Spleen (tissue), 11 donors: Measurements from ENCODE around the gene MDM4. TPM values are rescaled to one million over a fixed set of nuclear protein-coding genes. Genes with fewer than 3 reads are reported as not detected.
A peak's percentile ranks its signal among the peaks of the same experiment; 100 is the strongest.

Experiments
- DNase-seq: peaks from one replicate; pipeline ENCODE4 v3.0.0-alpha.2; 2020
- H3K27ac ChIP-seq, 8 donors: fragments of 200-600 bp; sonication (generic) in 7 of 8; 1 replicate in 4 of 8; 2 replicates in 4 of 8; pipeline versions ENCODE4 v1.5.0 to v1.8.0; 2016 to 2021; ENCODE audit warnings: inconsistent platforms in 4 of 8, mild to moderate bottlenecking in 4 of 8, moderate library complexity in 1 of 8
- H3K27me3 ChIP-seq, 7 donors: fragments of 200-600 bp; sonication (generic) in 6 of 7; replicated peaks in 1 of 7; 1 replicate in 4 of 7; 2 replicates in 3 of 7; pipeline versions ENCODE4 v1.5.0 to v1.8.0; 2016 to 2021; ENCODE audit warnings: inconsistent platforms in 3 of 7, mild to moderate bottlenecking in 1 of 7
- H3K36me3 ChIP-seq, 6 donors: fragments of 200-600 bp; sonication (generic) in 5 of 6; 1 replicate in 4 of 6; 2 replicates in 2 of 6; pipeline versions ENCODE4 v1.5.0 to v1.8.0; 2016 to 2021; ENCODE audit warnings: inconsistent platforms in 2 of 6
- H3K4me1 ChIP-seq, 6 donors: fragments of 200-600 bp; sonication (generic) in 5 of 6; 1 replicate in 3 of 6; 2 replicates in 3 of 6; pipeline versions ENCODE4 v1.5.0 to v1.8.0; 2016 to 2021; ENCODE audit warnings: inconsistent platforms in 3 of 6
- H3K4me3 ChIP-seq, 8 donors: fragments of 200-600 bp; sonication (generic) in 7 of 8; 1 replicate in 4 of 8; 2 replicates in 4 of 8; pipeline versions ENCODE4 v1.5.0 to v1.8.0; 2016 to 2021; ENCODE audit warnings: inconsistent platforms in 4 of 8, mild to moderate bottlenecking in 4 of 8, moderate library complexity in 2 of 8
- H3K9me3 ChIP-seq, 8 donors: fragments of 200-600 bp; sonication (generic) in 7 of 8; 1 replicate in 4 of 8; 2 replicates in 4 of 8; pipeline versions ENCODE4 v1.5.0 to v1.8.0; 2016 to 2021; ENCODE audit warnings: inconsistent platforms in 4 of 8
- POLR2A ChIP-seq, 3 donors: fragments of 450-650 bp; IDR thresholded peaks; one replicate each; pipeline ENCODE4 v1.5.1; 2017; ENCODE audit warnings: antibody characterized with exemption in 3 of 3, mild to moderate bottlenecking in 1 of 3
- POLR2AphosphoS5 ChIP-seq, 3 donors: sonication (generic); formaldehyde crosslinking; IDR thresholded peaks; one replicate each; pipeline ENCODE4 v1.5.1; 2017; ENCODE audit warnings: antibody characterized with exemption in 3 of 3
- WGBS, 5 donors: extraction: QIAGEN DNeasy Blood & Tissue Kit in 3 of 5; methylation state at CpG; one replicate each; pipeline versions ENCODE4 v1.1.5 to v1.1.7; 2013 to 2018; 5-methylcytosine and 5-hydroxymethylcytosine counted together
- intact Hi-C: fragments of 100-400 bp; cut with DNase I; formaldehyde crosslinking; loops from one replicate; pipeline ENCODE4 v1.15.0; 2023; ENCODE audit warnings: low total_unique reads
- polyA plus RNA-seq, 3 donors: library from polyadenylated mRNA; stranded (reverse); fragments of 200-250 nt; gene quantifications; one replicate each; pipeline ENCODE4 v1.2.1, GENCODE V29; 2013
- total RNA-seq, 7 donors: library from RNA; depleted of rRNA in 3 of 7; stranded (reverse); fragments of >200 nt in 3 of 7; fragmentation: NEBNext Ultra II Directional in 4 of 7; extraction: Animal tissue kit (Norgen Biotek cat#: 25700) in 4 of 7; gene quantifications; one replicate each; pipeline versions ENCODE4 v1.1.0 to v1.2.1, GENCODE V29; 2016 to 2021
- TF ChIP-seq, protein P1 (sequence below), 11 experiments: fragments of 200-600 bp in 7 of 11; fragments of 450-650 bp in 4 of 11; sonication (generic) in 4 of 11; IDR thresholded peaks in 8 of 11; conservative IDR thresholded peaks in 3 of 11; 1 replicate in 7 of 11; 2 replicates in 4 of 11; pipeline versions ENCODE4 v1.4.0 to v1.8.0; 2016 to 2021; ENCODE audit warnings: antibody characterized with exemption in 11 of 11, inconsistent platforms in 4 of 11, mild to moderate bottlenecking in 1 of 11
- donor health status: healthy with polysubstance abuse.
- donor health status: DM: no; HTN: no; CAD: no; lungs with moderate emphysema.
- donor health status: DM: no; HTN: no; CAD: no.
- donor health status: Bipolar disorder and iron deficiency.
- donor health status: healthy.
- donor health status: DM: no; HTN: no; CAD: no.
- donor health status: DM: yes; HTN: yes; CAD: no.

MDM4 gene
- total and polyA plus RNA-seq, 10 donors = 10.6 to 192 (median 157) TPM

DNA sequence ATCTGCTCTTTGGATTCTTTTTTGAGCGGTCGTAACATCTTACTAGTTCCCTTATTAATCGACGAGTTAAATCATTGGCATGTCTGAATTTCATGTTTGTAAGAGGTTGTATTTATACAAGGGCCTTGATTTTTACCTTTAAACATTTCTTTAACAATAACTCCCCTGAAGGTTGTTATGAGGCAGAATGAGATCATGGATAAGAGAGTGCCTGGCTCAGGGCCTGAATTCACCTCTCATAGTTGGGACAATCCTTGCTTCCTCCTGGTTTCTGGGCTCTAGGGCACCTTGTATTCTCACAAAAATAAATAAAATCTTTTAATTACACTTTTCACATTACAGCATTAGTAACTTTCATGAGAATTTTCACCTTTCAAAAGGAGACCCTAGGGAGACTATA, 55.4 kb downstream of the MDM4 start:
- no peaks in the 10 kb centered on the region for H3K9me3 ChIP-seq
- H3K36me3 ChIP-seq = peaks cover 0 to 79% (median 11%) of the 10 kb centered on the region in 6 donors
- no peak overlapping the region for H3K27ac ChIP-seq
- 95 to 99% (median 97%) methylated on average over 4 of the region's 4 CpGs for WGBS, 5 donors
- H3K4me3 ChIP-seq = no peak overlapping the region
- no peaks in the 10 kb centered on the region for H3K27me3 ChIP-seq
- no peaks in the 10 kb centered on the region for H3K4me1 ChIP-seq
- intact Hi-C loops = no loop called here
- DNase-seq = no peak
- TF ChIP-seq POLR2AphosphoS5 (IDR thresholded peaks at IDR 0.05) (no peak), POLR2A (IDR thresholded peaks at IDR 0.05) (no peak)
- TF ChIP-seq, protein P1, sequence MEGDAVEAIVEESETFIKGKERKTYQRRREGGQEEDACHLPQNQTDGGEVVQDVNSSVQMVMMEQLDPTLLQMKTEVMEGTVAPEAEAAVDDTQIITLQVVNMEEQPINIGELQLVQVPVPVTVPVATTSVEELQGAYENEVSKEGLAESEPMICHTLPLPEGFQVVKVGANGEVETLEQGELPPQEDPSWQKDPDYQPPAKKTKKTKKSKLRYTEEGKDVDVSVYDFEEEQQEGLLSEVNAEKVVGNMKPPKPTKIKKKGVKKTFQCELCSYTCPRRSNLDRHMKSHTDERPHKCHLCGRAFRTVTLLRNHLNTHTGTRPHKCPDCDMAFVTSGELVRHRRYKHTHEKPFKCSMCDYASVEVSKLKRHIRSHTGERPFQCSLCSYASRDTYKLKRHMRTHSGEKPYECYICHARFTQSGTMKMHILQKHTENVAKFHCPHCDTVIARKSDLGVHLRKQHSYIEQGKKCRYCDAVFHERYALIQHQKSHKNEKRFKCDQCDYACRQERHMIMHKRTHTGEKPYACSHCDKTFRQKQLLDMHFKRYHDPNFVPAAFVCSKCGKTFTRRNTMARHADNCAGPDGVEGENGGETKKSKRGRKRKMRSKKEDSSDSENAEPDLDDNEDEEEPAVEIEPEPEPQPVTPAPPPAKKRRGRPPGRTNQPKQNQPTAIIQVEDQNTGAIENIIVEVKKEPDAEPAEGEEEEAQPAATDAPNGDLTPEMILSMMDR (IDR thresholded peaks at IDR 0.05 in 8 of 11, conservative IDR thresholded peaks at IDR 0.05 in 3 of 11) = no peak

DNA sequence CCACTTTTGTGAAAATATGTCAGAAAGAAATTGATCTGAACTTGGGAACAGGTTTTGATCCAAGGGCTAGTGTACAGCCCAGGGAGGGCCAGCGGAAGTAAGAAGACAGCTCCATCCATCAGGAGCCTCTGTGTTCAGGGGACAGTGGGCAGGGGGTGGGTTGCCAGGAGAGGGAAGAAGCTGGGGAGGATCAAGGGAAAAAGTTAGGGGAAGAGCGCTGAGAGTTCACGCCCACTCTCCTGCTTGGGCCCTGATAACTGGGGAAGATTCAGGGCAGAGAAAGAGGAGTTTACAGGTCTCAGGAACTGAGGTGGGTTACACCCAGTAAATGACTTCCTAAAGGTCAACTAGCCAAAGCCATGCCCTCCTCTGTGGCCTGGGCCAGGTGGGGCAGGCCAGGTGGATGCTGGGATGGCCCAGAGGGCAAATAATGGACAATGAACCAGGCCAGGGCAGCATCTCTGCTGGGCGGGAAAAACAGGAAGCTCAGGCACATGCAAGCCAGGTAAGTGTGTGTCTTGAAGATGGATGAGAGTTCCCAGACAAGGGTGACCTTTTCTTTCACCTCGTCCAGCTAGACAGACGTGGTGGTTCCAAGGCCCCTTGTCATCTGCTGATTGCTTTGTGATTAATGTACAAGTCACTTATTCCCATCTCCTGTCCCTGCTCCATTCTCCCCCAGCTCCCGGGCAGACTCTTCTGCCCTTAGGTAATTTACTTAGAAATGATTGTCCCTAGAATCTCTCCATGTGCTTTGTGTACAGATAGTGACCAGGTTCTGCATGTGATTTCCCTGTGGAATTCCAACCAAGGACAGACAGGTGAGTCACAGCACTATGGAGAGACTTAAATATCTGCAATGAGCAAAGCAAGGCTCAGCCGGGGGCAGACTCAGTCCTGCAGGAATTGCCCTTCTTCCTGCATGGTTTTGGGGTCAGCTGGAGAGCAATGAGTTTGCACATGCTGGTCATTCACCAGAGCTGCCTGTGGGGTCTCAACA, 57.0 kb downstream of the MDM4 start:
- peak in 1 of 3 donors; percentile 7 for TF ChIP-seq POLR2AphosphoS5 (IDR thresholded peaks at IDR 0.05)
- TF ChIP-seq, protein P1 (IDR thresholded peaks at IDR 0.05 in 8 of 11, conservative IDR thresholded peaks at IDR 0.05 in 3 of 11) = no peak
- no peaks in the 10 kb centered on the region for H3K9me3 ChIP-seq
- WGBS, 5 donors = 79 to 89% (median 84%) methylated on average over 8 of the region's 8 CpGs
- peaks cover 0 to 63% (median 11%) of the 10 kb centered on the region in 6 donors for H3K36me3 ChIP-seq
- no peaks in the 10 kb centered on the region for H3K27me3 ChIP-seq
- peaks cover 0 to 6% (median 4%) of the 10 kb centered on the region in 6 donors for H3K4me1 ChIP-seq
- no peak overlapping the region for H3K27ac ChIP-seq
- H3K4me3 ChIP-seq = no peak overlapping the region
- DNase-seq = no peak
- intact Hi-C loops = no loop called here

DNA sequence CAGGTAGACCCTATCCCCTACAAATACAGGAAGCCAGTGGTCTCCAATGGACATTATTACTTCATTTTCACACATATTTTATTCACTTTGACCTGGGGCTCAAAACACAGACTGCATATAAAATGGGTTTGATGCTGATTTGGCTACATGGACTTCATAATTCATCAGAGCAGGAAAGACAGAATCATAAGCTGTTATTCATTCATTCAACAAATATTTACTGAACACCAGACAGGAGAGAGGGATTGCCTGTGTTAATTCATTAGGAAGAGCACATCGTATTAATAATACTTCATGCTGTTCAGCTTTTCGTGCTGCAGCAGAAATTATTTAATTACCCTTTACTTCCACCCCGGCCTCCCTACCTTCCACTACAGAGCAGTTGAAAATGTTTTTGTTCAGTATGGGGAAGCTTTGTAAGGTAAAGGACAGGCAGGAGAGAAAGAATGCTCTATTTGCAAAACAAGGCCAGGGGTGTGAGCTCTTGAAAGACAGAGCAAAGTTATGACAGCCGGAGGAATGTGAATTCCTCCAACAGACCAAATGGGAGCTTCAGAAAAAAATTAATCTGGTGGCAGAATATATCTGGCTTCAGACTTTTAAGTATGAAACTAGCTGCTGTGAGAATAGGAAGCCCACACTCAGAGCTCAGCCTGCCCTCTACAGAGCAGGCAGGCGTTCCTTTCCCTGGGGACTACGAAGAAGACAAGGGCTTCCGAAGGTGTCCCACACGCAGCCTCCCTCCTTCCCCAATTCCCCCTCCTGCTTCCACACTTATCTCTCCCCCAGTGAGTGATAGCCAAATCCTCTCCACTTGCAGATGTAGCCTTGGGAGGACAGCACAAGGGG, 58.0 kb downstream of the MDM4 start:
- Histone ChIP-seq H3K27me3 (no peaks in the 10 kb centered on the region), H3K9me3 (no peaks in the 10 kb centered on the region), H3K27ac (no peak overlapping the region), H3K4me3 (no peak overlapping the region), H3K36me3 (peaks cover 0 to 55% (median 11%) of the 10 kb centered on the region in 6 donors), H3K4me1 (peaks cover 2 to 16% (median 13%) of the 10 kb centered on the region in 6 donors)
- intact Hi-C loops = no loop called here
- WGBS, 5 donors = 70 to 90% (median 87%) methylated on average over 8 of the region's 8 CpGs
- no peak for DNase-seq
- TF ChIP-seq, protein P1 (IDR thresholded peaks at IDR 0.05 in 8 of 11, conservative IDR thresholded peaks at IDR 0.05 in 3 of 11) = no peak
- TF ChIP-seq POLR2AphosphoS5 (IDR thresholded peaks at IDR 0.05) (no peak), POLR2A (IDR thresholded peaks at IDR 0.05) (no peak)
